GM20000 (cell line): ENCODE data around the gene STON2.

Experiments
- DNase-seq: peaks from one replicate; pipeline ENCODE4 v3.0.0; 2012; ENCODE audit warnings: low spot score
- TF ChIP-seq, protein P1 (sequence below): IDR thresholded peaks from 2 replicates; pipeline ENCODE4 v1.5.1; 2012; ENCODE audit warnings: mild to moderate bottlenecking, control low read depth; ENCODE audit errors: extremely low read depth, missing control alignments

Gene STON2

DNA sequence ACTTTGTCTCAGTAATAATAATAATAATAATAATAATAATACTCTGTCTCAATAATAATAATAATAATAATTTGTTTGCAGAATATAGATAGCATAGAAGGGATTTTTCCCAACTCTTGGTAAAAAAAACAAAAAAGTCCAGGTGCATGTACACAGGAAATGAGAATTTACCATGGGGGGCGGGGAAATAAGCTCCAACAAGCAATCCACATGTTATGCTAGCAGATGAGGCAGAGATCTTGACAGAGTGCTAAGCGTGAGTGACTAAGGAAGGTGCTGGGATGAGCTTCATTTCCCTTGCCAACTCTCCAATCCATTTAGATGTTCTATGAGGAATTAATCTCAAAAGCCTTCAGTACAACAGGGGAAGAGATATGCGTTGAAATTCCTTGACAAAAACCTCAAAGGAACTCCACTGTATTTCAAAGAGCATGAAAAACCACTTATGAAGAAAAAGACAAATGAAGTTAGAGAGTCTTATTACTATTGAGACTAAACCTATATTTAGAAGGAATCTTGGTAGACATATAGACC is 134.4 kb downstream of the STON2 start:
- TF ChIP-seq, protein P1, sequence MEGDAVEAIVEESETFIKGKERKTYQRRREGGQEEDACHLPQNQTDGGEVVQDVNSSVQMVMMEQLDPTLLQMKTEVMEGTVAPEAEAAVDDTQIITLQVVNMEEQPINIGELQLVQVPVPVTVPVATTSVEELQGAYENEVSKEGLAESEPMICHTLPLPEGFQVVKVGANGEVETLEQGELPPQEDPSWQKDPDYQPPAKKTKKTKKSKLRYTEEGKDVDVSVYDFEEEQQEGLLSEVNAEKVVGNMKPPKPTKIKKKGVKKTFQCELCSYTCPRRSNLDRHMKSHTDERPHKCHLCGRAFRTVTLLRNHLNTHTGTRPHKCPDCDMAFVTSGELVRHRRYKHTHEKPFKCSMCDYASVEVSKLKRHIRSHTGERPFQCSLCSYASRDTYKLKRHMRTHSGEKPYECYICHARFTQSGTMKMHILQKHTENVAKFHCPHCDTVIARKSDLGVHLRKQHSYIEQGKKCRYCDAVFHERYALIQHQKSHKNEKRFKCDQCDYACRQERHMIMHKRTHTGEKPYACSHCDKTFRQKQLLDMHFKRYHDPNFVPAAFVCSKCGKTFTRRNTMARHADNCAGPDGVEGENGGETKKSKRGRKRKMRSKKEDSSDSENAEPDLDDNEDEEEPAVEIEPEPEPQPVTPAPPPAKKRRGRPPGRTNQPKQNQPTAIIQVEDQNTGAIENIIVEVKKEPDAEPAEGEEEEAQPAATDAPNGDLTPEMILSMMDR = no peak
- DNase-seq = no peak

DNA sequence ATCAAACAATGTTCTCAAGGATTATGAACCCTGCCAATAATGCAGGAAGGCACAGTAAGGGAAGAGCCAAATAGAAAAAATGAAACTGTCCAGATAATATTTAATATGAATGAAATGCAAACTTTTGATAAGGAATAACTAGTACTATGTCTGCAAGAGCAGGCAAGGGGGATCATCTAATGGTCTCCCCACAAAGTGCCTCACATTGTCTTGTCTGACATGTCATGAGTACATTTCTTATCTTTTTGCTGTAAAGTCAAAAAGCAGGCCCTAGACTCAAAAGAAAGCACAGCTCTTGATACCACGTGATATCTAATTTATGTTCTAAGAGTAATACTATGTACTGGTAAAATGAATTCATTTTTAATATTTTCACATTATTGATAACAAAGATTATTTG is 135.5 kb downstream of the STON2 start:
- TF ChIP-seq, protein P1 = no peak
- no peak for DNase-seq

GRCh38 chr14:81263777-81264410 is 136.2 kb downstream of the STON2 start:
- TF ChIP-seq, protein P1 = no peak
- DNase-seq = no peak

DNA sequence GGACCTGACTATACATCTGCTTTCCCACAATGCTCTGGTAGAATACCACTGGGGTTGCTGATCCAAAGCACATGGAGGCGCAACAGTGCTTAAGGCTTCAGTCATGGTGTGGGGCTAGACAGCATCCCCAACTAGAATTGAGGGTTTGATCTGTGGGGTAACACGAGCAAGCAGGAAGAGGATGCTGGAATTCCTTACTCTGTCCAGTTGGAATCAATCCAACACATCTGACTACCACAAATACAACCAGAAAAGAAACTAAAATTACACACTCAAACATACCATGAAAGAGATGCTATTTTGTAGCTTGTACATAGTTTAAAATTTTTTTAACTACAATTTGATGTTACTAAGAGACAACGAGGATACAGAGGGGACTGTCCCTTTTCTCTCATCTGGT is 138.9 kb downstream of the STON2 start:
- no peak for DNase-seq
- TF ChIP-seq, protein P1 = no peak

DNA sequence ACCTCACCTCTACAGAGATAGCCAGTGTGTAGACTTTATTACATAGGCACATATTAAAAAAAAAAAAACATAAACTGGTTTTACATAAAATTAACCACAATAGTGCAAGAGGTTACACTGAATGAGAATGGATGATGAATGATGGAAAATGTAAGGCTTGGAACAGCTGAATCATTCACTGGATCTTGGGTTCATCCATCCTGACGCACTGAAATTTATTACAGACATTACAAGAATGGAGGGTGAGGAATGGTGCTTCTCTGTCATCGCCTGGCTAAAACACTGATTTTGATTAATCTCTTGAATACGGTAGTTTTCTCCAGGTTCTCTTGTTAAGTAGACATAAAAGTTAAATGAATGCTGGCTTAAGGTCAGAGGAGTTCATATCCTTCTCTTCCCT is 139.4 kb downstream of the STON2 start:
- TF ChIP-seq, protein P1 = no peak
- no peak for DNase-seq

DNA sequence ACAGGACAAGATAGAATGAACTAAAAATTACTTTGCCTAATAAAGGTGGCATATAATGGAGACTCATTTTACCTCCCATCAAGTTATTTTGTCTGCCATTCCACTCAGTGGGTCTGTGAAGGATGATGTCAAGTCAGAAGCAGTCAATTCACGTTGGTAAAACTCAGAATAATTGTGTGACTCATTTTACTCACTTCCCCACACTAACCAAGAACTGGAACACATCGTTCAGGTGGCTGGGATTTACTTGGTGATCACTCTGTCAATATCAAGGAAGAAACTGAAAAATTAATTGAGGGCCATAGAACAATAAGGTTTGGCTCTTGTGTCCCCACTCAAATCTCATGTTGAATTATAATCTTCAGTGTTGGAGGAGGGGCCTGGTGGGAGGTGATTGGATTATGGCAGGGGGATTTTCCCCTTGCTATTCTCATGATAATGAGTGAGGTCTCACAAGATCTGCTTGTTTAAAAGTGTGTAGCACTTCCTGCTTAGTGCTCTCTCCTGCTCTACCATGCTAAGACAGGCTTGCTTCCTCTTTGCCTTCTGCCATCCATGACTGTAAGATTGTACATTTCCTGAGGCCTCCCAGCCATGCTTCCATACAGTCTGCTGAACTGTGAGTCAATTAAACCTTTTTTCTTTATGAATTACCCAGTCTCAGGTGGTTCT is 143.7 kb downstream of the STON2 start:
- no peak for DNase-seq
- TF ChIP-seq, protein P1 = no peak

DNA sequence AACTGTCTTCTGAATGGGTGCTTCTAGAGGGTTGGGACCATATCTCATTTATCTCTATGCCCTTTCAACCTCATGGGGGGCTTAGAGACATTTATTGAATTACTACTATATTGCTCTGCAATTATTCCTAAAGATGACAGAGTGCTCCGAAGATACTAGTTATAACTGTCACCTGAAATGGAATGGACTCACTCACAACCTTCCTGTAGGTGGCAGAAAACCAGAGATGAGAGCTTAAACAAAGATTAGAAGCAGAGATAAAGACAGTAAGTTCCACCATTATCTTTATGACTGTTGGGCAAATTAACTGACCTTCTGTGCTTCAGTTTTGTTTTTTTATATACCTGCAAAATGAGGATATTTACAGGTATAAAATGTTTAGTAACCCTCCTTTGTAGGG is 147.8 kb downstream of the STON2 start:
- DNase-seq = no peak
- TF ChIP-seq, protein P1 = no peak
